HEK293T (cell line): ENCODE measurements around the gene COG2.

ENCODE experiments used
- BHLHE40 ChIP-seq: fragments of 450-650 bp; IDR thresholded peaks from 2 replicates; pipeline ENCODE4 v1.6.1; 2016; ENCODE audit warnings: mild to moderate bottlenecking, moderate library complexity, borderline replicate concordance
- ELF4 ChIP-seq: fragments of 450-650 bp; IDR thresholded peaks from 2 replicates; pipeline ENCODE4 v1.6.1; 2017; ENCODE audit warnings: antibody characterized with exemption
- FOXA1 ChIP-seq: fragments of 450-650 bp; IDR thresholded peaks from 2 replicates; pipeline ENCODE4 v1.6.1; 2016; ENCODE audit warnings: mild to moderate bottlenecking
- FOXM1 ChIP-seq: fragments of 450-650 bp; IDR thresholded peaks from 2 replicates; pipeline ENCODE4 v1.6.1; 2017; ENCODE audit warnings: mild to moderate bottlenecking, borderline replicate concordance

DNA sequence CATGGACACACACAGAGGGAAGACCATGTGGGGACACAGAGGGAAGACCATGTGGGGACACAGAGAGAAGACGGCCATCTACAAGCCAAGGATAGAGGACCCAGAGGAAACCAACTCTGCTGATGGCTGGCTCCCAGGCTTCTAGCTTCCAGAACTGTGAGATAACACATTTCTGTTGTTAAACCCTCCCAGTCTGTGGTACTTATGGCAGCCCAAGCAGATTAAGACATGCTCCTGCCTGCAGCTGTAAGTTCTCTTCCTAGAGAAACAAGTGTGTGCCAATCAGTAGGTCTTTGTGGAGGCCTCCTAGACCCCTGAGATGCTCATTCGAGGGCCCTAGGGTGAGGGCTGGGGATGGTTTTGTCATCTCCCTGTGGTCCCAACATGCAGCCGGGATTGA is 69.0 kb downstream of the COG2 start:
- TF ChIP-seq ELF4 (no peak), FOXA1 (no peak), BHLHE40 (no peak), FOXM1 (no peak)
